Measurements from ENCODE around the gene FANCI.

FANCI gene

DNA sequence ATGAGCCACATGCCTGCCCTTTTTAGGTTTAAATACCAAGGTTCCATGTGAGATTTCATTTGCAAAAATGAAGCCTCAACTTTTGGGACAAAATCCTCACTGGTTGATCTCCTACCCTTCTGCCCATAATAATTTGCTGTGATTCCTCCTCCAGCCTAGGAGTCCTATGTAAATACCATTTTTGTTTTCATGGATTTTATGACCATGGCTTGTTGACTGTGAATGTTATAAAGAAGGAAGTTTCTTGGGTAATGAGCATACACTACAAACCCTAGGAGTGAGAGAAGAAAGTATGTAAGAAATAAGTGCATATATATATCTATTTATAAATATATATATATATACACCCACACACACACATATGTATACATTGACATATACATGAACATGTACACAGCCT, 35.5 kb upstream of the FANCI start:
- TF ChIP-seq CTCF (IDR thresholded peaks at IDR 0.05; ENCODE audit: extremely low read depth, missing control alignments): no peak
- DNase-seq (ENCODE audit: low spot score): no peak

DNA sequence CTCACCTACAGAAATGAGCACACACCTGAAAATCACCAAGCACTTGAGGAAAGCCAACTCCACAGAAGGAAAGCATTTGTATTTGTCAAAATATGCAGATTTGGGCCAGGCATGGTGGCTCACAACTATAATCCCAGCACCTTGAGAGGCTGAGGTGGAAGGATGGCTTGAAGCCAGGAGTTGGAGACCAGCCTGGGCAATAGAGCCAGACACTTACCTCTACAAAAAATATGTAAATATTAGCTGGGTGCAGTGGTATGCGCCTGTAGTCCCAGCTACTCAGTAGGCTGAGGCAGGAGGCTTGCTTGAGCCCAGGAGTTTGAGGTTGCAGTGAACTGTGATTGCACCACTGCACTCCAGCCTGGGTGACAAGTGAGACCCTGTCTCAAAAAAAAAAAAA, 34.7 kb upstream of the FANCI start:
- no peak for DNase-seq (ENCODE audit: low spot score)
- no peak for TF ChIP-seq CTCF (IDR thresholded peaks at IDR 0.05; ENCODE audit: extremely low read depth, missing control alignments)

GRCh38 chr15:89211678-89212170, 32.1 kb upstream of the FANCI start:
- no peak for TF ChIP-seq CTCF (IDR thresholded peaks at IDR 0.05; ENCODE audit: extremely low read depth, missing control alignments)
- no peak for DNase-seq (ENCODE audit: low spot score)

- TF ChIP-seq CTCF (IDR thresholded peaks at IDR 0.05; ENCODE audit: extremely low read depth, missing control alignments): no peak
- DNase-seq (ENCODE audit: low spot score): no peak
These were observed 28.2 kb upstream of the FANCI start for GRCh38 chr15:89215627-89216026.

GRCh38 chr15:89217031-89217430, 26.7 kb upstream of the FANCI start:
- no peak for TF ChIP-seq CTCF (IDR thresholded peaks at IDR 0.05; ENCODE audit: extremely low read depth, missing control alignments)
- DNase-seq (ENCODE audit: low spot score): no peak

GRCh38 chr15:89217686-89218376, 25.9 kb upstream of the FANCI start:
- no peak for DNase-seq (ENCODE audit: low spot score)
- no peak for TF ChIP-seq CTCF (IDR thresholded peaks at IDR 0.05; ENCODE audit: extremely low read depth, missing control alignments)

DNA sequence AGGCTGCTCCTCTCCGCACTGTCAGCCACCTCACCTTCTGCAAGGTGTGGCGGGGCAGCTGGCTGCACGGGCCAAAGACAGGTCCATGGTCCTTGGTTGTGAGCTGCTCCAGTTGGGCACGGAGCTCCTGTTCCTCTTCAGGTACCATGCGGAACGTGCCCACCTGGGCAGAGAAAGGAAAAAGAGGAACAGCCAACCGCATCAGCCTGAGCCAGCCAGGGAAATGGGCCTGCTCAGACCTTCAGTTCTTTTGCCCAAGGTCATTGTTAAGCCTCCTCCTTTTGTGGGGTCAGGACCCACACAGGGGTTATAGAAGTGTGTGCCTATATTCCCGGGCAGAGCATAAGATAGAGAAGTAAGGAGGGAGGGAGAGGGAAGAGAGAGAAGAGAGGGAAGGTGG, 25.2 kb upstream of the FANCI start:
- no peak for TF ChIP-seq CTCF (IDR thresholded peaks at IDR 0.05; ENCODE audit: extremely low read depth, missing control alignments)
- no peak for DNase-seq (ENCODE audit: low spot score)

All from GM20000 (cell line).